GM18519 (cell line): ENCODE data around the gene XPO6.
A peak's percentile ranks its signal among the peaks of the same experiment; 100 is the strongest.

Experiments
- ATAC-seq: cut with Tn5 transposase; IDR thresholded peaks from one replicate; pipeline ENCODE4 v1.9.1; 2021; ENCODE audit warnings: mild to moderate bottlenecking, moderate library complexity; ENCODE audit not compliant: unreplicated experiment, low FRiP score

Gene XPO6

GRCh38 chr16:28158136-28158535 lies 53.6 kb downstream of the XPO6 start:
- no peak for ATAC-seq

DNA sequence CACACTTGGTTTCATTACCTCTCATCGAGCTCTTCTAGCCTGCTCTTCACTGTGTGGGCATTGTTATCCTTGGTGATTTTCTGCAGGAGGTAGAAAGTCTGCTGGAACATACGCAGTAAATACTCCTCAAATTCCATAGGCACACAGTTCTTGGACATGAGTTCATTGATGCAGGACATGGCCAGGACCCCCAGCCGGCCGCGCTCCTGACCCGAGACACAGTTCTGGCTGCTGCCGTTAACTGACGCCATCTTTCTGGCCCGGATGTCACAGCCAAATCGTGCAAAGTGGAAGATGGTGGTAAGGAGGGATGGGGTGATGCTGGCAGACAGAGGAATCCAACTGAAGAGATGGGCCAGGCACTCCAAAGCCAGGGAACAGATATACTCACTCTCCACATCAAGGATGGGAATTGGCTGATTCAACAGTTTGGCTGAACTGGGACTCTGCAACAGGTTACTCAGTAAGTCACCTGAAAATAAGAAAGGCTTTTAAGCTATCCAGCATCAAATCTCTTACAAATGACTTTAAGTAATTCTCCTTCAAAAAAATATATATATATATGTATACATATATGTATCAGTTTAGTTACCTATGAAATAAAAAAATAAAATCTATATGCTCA lies 55.6 kb downstream of the XPO6 start:
- no peak for ATAC-seq

DNA sequence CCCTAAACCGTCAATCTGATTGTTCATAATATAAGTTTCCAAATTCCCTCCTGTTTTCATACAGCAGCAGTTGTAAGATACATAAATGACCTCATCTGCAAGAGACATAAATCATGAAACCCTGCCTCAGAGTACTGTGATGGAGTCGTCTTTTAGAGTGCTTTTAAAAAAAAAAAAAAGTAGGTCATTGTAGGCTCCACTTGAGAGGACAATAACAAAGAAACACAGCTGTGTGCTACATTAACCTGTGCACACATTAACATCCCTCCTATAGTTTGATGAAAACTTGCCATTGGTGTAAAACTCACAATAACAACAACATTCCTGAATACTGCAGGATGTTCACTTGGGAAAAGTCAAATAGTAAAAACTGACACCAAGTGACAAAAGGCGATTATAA lies 56.5 kb downstream of the XPO6 start:
- no peak for ATAC-seq

DNA sequence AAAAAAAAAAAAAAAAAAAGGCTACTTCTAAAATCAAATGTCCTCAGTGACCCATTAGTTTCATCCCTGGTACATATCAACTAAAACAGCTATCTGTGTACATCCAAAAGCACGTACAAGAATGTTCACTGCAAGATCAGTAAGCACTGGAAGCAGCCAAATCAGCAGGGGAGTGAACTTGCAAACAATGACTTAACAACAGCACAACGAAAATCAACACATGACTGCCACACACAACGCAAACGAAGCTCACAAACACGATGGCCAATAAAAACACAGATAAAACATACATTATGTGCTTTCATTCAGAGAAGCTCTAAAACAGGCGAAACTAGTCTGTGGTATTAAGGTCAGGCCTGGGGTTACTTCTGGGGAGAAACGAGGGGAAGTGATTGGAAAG lies 60.6 kb downstream of the XPO6 start:
- no peak for ATAC-seq

DNA sequence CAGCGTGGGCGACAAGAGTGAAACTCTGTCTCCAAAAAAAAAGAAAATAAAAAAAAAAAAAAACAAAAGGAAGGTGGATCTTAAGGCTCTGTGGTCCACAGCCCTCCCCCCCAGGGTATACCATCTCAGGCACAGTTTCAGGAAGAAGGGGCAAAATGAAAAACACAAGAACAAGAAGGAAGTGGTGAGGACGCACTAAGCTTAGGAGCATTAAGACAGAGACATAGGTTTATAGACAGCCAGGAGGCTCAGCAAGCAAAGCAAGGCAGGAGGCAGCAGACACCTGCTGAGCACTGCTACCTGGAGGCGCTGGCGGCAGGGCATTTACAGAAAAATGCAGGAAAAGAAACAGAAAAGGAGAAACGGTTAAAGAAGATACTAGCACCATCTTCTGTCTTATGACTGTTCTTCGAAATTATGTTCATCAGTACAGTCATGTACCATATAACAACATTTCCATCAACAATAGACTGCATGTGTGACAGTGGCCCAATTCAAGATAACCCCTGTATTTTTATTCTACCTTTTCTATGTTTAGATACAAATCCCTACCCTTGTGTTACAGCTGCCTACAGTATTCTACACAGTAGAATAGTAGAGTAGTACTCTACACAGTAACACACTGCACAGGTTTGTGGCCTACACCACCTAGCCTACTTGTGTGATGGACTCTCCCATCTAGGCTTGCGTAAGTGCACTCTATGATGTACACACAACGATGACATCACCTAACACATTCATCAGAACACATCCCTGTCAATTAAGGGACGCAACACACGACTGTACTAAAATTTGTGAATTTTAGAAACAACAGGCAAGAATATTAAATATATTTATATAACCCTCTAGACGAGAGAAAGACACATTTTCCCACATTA lies 62.5 kb downstream of the XPO6 start:
- no peak for ATAC-seq

DNA sequence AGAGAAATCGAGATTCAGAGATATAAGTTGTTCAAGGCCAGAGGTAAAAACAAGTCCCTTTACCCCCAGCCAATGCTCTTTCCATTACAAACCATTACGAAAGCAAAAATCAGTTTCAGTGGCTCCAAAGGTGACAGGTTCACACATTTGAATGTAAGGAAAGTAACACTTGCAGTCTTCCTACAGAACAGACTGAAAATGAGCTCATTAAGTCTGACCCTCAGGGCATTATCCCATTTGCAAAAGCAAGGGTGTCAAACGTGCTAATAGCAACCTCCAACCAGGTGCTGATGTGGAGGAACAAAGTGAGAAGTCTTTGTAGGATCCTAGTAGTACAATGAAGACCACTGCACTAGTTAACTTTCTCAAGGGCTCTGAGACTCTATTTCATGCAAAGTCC lies 65.2 kb downstream of the XPO6 start:
- no peak for ATAC-seq

- no peak for ATAC-seq
Observed at GRCh38 chr16:28145796-28146195, 66.0 kb downstream of the XPO6 start.

DNA sequence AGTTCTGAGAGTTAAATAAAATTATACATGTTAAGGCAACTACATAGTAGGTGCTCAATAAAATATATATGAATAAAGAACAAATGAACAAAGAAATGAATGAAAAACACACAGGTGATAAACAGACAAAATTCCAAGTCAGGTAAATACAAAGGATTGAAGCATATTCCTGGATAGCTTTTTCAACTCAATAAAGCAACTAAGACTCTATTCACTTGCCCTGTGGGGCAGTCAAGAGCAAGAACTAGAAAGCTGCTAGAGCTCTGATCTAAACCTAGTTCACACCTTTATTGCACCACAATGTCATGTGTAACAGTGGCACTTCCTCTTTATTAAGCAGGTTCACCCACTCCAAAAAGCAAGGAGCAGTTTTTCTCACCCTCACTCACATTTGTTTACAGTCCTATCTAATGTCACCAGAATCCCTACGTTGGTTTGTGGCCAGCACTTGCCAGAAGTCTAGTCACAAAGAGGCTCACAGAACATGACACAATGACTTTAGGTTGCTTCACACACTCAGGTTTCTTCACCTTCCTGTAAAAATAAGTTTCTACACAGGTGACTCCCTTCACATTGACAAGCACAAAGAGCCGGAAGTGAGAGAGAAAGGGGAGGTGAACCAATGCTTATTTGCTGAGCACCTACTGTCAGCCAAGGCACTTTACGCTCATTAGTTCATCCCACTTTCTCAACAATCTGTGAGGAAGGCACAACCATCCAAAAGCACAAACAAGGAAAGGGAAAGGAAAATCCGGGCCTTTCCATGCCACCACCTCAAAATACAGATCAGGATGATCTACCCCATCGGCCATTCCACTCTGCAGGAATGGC lies 70.8 kb downstream of the XPO6 start:
- peak; percentile 53 for ATAC-seq

DNA sequence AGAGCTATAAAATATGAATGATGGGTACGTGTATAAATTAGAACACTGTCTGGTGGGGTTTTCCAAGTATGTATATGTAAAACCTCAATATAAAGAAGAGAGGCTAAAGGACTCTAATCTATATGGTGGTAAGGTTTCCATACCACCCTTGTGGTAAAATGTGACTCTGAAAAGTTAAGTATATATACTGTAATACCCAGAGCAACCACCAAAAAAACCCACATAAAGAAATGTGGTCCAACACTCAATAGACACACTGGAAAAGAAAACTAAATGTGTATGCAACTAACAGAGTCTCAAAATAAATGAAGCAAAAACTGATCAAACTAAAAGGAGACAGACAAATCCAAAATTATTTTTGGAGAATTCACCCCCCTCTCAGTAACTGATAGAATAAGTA lies 72.2 kb downstream of the XPO6 start:
- no peak for ATAC-seq

DNA sequence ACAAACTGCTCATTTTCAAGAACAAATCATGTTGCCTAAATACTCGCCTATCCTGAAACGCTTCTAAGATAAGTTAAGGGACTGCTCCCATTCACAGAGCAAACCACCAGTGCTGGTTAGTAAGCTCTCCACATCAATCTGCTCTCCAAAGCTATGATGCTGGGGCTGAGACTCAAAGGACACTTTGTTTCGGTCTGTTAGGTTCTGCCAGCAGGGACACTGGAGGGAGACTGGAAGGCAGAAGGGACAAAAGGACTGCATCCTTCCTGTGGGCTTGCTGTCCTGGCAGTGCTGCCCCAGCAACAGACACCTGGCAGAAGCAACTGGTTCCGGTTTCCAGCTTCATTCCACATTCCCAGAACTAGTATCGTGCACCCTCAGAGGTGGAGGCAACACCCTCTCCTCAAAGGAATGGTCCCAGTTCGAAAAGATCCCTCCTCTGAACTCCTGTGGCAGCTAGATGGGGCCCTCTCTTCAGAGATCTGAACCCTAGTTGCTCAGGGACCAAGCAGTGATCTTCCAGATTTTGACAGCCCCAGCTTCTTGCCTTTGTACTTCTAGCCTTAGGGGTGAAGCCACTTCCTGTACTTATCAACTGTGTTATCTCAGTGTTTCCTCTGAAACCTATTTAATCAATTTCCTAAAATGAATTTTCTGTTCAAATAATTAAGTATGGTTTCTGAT lies 74.9 kb downstream of the XPO6 start:
- no peak for ATAC-seq

- no peak for ATAC-seq
Observed at GRCh38 chr16:28133666-28134065, 78.1 kb downstream of the XPO6 start.

- ATAC-seq = no peak
Observed at GRCh38 chr16:28131743-28132393, 79.9 kb downstream of the XPO6 start.

GRCh38 chr16:28131181-28131580 lies 80.6 kb downstream of the XPO6 start:
- ATAC-seq = no peak

- ATAC-seq = no peak
Observed at GRCh38 chr16:28130099-28131088, 81.4 kb downstream of the XPO6 start.

- ATAC-seq = no peak
Observed at GRCh38 chr16:28126684-28127620, 84.8 kb downstream of the XPO6 start.

GRCh38 chr16:28125592-28125991 lies 86.2 kb downstream of the XPO6 start:
- no peak for ATAC-seq

DNA sequence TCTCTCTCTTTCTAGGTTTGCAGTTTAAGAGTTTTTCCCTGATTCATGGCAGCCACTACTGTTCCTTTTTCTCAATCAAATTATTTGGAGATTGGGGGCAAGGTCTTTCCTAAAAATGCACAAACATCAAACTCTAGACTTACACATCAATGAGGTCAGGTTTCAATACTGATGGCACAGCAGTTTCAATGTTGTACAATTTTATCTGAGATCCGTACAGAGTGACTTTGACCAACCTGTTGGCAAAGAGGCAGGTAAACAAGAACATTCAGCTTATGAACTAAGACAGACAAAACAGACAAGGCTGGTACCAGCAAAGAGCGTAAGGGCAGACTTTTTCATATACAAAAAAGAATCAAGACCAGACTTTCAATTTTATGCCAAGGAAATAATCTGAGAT lies 90.2 kb downstream of the XPO6 start:
- ATAC-seq = no peak

GRCh38 chr16:28120754-28121153 lies 91.0 kb downstream of the XPO6 start:
- no peak for ATAC-seq
